NB4 (cell line): Measurements from ENCODE around the gene MRS2.

ENCODE experiments used
- POLR2A ChIP-seq: IDR thresholded peaks from 2 replicates; pipeline ENCODE4 v1.6.1; 2011; ENCODE audit warnings: mild to moderate bottlenecking; ENCODE audit not compliant: insufficient read length; ENCODE audit errors: extremely low read depth
- TF ChIP-seq, protein P1 (sequence below): IDR thresholded peaks from one replicate; pipeline ENCODE4 v1.5.1; 2012; ENCODE audit warnings: low read depth, low read length
- TF ChIP-seq, protein P2 (sequence below): IDR thresholded peaks from 2 replicates; pipeline ENCODE4 v1.6.1; 2011; ENCODE audit warnings: low read depth, low read length

GRCh38 chr6:24381476-24382219 lies 21.1 kb upstream of the MRS2 start:
- TF ChIP-seq, protein P1, sequence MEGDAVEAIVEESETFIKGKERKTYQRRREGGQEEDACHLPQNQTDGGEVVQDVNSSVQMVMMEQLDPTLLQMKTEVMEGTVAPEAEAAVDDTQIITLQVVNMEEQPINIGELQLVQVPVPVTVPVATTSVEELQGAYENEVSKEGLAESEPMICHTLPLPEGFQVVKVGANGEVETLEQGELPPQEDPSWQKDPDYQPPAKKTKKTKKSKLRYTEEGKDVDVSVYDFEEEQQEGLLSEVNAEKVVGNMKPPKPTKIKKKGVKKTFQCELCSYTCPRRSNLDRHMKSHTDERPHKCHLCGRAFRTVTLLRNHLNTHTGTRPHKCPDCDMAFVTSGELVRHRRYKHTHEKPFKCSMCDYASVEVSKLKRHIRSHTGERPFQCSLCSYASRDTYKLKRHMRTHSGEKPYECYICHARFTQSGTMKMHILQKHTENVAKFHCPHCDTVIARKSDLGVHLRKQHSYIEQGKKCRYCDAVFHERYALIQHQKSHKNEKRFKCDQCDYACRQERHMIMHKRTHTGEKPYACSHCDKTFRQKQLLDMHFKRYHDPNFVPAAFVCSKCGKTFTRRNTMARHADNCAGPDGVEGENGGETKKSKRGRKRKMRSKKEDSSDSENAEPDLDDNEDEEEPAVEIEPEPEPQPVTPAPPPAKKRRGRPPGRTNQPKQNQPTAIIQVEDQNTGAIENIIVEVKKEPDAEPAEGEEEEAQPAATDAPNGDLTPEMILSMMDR: no peak
- TF ChIP-seq, protein P2, sequence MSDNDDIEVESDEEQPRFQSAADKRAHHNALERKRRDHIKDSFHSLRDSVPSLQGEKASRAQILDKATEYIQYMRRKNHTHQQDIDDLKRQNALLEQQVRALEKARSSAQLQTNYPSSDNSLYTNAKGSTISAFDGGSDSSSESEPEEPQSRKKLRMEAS: no peak
- TF ChIP-seq POLR2A: no peak
